Measurements from ENCODE around the gene DCUN1D2.
"Not testable (repeated sequence)": the region's sequence is repeated elsewhere in the genome, so short reads cannot be mapped to it uniquely, and the experiment has no call there.

The DCUN1D2 gene

DNA sequence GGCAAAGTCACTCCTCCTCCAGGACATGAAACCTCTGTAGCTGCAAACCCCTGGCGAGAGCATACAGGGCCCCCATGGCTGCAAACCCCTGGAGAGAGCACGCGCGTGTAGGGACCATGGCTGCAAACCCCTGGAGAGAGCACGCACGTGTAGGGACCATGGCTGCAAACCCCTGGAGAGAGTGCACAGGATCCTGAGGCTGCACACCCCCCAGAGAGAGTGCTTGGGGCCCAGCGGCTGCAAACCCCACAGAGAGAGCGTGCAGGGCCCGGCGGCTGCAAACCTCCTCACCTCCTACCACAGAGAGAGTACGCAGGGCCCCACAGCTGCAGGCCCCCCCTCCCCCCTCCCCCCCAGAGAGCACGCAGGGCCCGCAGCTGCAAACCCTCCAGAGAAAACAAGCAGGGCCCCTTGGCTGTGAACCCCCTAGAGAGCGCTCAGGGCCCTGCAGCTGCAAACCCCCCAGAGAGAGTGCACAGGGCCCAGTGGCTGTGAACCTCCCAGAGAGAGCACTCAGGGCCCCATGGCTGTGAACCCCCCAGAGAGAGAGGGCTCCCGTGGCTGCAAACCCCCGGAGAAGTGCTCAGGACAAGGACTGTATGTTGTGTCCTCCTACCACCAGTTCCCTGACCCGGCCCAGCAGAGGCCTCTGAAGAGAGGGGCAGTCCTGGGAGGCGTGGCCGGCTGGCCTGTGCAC, 44.6 kb downstream of the DCUN1D2 start:
- no peak for DNase-seq

GRCh38 chr13:113443991-113444390, 46.5 kb downstream of the DCUN1D2 start:
- no peak for DNase-seq

DNA sequence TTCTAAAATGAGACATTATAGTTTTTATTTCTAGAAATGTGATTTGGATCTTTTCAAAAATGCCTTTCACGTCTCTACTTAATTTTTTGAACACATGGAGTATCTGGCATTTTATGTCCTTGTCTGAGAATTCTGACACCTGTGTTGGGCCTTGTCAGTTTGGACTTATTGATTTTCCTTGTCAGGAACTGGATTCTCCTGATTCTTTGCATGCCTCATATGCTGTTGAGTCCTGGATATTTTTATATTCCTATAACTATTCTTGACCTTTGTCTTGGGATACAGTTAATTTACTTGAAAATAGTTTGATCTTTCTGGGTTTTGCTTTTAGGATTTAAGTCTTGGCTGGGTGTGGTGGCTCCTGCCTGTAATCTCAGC, 47.5 kb downstream of the DCUN1D2 start:
- DNase-seq: no peak

- DNase-seq: no peak
Observed at GRCh38 chr13:113442354-113442984, 48.0 kb downstream of the DCUN1D2 start.

GRCh38 chr13:113441661-113442060, 48.9 kb downstream of the DCUN1D2 start:
- no peak for DNase-seq

GRCh38 chr13:113437408-113438010, 53.0 kb downstream of the DCUN1D2 start:
- no peak for DNase-seq

DNA sequence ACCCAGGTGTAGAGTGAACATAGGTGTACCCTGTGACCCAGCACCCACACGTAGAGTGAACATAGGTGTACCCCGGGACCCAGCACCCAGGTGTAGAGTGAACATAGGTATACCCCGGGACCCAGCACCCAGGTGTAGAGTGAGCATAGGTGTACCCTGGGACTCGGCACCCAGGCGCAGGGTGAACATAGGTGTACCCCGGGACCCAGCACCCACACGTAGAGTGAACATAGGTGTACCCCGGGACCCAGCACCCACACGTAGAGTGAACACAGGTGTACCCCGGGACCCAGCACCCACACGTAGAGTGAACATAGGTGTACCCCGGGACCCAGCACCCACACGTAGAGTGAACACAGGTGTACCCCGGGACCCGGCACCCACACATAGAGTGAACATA, 53.6 kb downstream of the DCUN1D2 start:
- DNase-seq: not testable (repeated sequence)

- DNase-seq: not testable (repeated sequence)
Observed at GRCh38 chr13:113435907-113436306, 54.6 kb downstream of the DCUN1D2 start.

DNA sequence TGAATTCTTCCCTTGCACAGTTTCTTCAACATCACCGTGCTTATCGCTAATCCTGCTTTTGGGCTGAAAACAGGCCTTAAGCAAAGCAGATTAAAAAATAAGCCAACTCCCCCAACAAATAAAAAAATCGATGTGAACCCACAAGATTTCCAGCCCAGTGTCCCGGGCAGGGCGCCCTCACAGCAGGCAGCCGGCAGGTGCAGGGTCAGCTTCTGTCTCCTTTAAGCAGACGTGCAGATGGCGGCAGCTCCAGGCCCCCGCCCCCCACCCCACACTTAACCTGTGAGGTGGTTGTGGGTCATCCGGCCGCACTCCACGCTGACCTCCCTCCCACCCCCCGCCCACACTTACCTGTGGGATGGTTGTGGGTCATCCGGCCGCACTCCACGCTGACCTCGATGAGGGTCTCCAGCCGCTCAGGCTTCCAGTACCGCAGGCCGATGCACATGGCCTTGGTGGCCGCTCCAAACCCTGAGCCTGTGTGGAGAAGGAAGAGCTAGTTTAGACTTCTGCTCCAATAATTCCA, 57.1 kb downstream of the DCUN1D2 start:
- DNase-seq: no peak

DNA sequence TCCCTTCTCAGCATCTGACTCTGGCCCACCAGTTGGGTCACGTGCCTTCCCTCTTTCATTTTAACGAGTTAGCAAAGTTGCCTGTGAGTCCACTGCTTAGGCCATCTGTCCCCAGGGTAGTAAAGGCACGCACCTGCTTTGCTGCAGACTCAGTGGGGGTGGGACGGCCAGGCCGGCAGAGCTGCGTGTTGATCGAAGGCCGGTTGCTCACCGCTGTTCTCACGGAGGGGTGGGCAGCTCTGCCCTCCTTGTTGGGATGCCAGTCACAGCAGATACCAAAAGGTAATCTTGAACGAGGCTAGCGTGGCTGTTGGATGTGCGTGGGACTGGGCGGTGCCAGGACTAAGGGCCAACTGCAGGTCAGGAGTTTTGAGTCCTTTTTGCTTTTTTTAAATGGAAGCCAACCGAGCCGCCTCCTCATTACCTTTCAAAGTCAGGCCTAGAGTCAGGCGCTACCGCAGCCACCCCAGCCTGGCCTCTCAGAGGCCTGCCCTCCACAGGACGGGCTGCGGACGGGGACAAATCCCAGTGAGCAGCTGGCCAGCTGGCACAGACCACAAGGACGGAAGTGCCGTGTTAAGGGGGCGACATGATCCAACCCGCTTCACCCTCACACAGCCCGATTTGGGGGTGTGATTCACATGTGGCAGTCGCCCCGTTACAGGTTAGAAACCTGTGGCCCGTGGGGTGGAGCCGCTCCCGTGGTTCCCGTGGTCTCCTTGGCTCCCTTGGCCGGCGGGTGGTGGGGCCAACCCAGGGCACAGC, 57.8 kb downstream of the DCUN1D2 start:
- DNase-seq: no peak

DNA sequence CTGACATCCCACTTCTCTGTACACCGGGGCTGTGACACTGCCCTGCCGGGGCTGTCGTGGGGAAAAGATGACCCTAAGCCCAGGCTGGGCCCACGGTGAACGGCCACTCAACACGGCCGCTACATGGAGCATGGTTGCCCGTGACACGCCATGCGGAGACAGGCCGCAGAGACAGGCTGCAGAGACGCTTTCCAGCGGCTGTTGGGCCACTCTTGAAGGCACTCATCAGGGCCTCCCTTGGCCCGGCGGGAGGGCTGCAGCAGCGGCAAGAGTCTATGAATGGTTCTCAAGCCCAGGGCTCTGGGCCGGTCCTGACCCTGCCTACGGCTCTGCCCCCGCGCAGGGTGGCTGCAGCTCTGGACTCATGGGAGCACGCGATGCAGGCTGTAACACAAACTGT, 59.3 kb downstream of the DCUN1D2 start:
- DNase-seq: no peak

DNA sequence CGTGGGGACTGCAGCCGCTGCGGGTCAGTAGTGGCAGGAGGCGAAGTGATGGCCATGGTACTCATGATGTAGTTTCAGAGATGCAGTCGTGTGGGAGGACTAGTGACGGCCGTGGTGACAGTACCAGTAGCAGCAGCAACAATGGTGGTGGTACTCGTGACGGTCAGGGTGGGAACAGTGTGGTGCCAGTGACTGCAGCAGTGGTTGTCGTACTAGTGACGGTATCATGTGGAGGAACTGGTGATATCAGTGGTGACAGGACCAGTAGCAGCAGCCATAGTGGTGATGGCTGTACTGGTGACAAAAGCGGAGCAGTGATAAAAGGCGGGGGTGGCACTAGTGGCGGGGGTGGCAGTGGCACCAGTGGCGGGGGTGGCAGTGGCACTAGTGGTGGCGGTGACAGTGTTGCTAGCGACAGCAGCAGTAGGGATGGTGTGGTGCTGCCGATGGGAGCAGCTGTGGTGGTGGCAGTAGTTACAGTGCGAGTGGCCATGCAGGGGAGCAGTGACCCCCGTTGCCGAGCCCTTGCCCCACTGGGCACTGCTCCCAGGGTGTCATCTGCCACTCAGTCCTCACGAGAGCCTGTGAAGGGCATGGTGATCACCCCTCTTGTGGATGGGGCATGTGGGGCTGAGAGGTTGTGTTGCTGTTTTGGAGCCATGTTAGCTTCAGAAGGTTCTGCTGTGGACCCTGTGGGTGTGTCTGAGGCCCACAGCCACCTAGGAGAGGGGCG, 60.0 kb downstream of the DCUN1D2 start:
- DNase-seq: no peak

DNA sequence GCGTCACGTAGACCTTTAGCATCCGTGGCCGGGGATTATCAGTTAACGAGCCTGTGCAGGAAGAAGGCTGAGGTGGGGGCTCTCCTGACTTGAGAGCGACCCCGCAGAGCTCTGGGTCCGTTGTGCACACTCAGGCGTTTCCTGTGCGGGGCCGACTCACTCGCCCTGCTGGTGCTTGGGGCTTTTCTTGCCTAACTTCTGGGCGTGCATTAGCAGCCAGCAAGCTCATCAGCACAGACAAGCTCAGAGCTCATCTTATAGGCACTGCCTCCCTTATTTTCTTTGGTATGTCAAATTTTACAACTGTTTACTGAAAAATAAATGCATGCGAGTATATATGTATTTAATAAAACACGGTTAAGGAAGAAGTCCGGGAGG, 60.9 kb downstream of the DCUN1D2 start:
- DNase-seq: no peak

DNA sequence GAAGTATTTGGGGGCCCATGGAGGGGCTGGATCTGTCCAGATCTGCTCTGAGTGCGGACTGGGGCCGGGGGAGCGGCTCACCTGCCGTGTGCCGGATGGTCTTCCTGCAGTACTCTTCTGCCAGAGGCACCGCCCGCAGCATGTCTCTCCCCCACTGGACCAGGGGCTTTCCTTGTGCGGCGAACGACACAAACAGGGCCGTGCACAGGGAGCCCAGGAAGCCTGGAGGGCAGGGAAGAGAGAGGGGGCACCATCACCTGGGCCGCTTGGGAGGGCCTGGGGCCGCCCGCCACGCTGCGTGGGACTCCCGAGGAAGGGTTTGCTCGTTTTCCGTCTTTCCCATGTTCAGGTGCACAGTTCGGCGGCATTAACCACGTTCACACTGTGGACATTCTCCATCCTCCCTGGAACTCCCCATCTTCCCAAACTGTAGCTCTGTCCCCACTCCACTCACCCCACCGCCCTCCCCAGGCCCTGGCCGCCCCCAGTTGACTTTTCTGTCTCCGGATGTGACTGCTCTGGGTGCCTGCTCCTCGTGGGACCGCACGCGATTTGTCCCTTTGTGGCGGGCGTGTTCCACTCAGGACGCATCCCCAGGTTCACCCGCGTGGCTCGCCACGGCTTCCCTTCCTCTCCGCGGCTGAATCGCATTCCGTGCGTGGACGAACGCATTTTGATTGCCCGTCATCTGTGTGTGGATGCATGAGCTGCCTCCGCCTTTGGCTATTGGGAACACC, 61.5 kb downstream of the DCUN1D2 start:
- DNase-seq: no peak

GRCh38 chr13:113428469-113428865, 62.0 kb downstream of the DCUN1D2 start:
- DNase-seq: no peak

- DNase-seq: peak; percentile 23
Observed at GRCh38 chr13:113427562-113428468, 62.7 kb downstream of the DCUN1D2 start.

GRCh38 chr13:113426591-113426986, 63.9 kb downstream of the DCUN1D2 start:
- no peak for DNase-seq

- DNase-seq: no peak
Observed at GRCh38 chr13:113425941-113426590, 64.4 kb downstream of the DCUN1D2 start.

- DNase-seq: no peak
Observed at GRCh38 chr13:113423520-113424163, 66.9 kb downstream of the DCUN1D2 start.

Data from fibroblast of skin of scalp (primary cell).